Left ventricle myocardium inferior (tissue), 1 donor: Measurements from ENCODE around the gene CRTC1. TPM values are rescaled to one million over a fixed set of nuclear protein-coding genes. Genes with fewer than 3 reads are reported as not detected.
A peak's percentile ranks its signal among the peaks of the same experiment; 100 is the strongest.

Source experiments
- DNase-seq: peaks from one replicate; pipeline ENCODE4 v3.0.0-alpha.2; 2020
- H3K27ac ChIP-seq: fragments of 200-600 bp; replicated peaks from 2 replicates; pipeline ENCODE4 v1.8.0; 2021
- H3K27me3 ChIP-seq: fragments of 200-600 bp; 2 replicates; pipeline ENCODE4 v1.8.0; 2021; ENCODE audit warnings: low read depth
- H3K36me3 ChIP-seq: fragments of 200-600 bp; 2 replicates; pipeline ENCODE4 v1.8.0; 2021
- H3K4me1 ChIP-seq: fragments of 200-600 bp; 2 replicates; pipeline ENCODE4 v1.8.0; 2021
- H3K4me3 ChIP-seq: fragments of 200-600 bp; 2 replicates; pipeline ENCODE4 v1.8.0; 2021; ENCODE audit warnings: mild to moderate bottlenecking, moderate library complexity
- H3K9me3 ChIP-seq: fragments of 200-600 bp; replicated peaks from 2 replicates; pipeline ENCODE4 v1.8.0; 2021
- intact Hi-C: fragments of 100-400 bp; cut with micrococcal nuclease; formaldehyde crosslinking; loops from one replicate; pipeline ENCODE4 v1.11.0; 2022
- total RNA-seq: library from RNA; stranded (reverse); fragmentation: NEBNext Ultra II Directional; extraction: Animal tissue kit (Norgen Biotek cat#: 25700); gene quantifications from one replicate; pipeline ENCODE4 v1.2.1, GENCODE V29; 2021
- TF ChIP-seq, protein P1 (sequence below): fragments of 200-600 bp; IDR thresholded peaks from 2 replicates; pipeline ENCODE4 v1.8.0; 2021; ENCODE audit warnings: antibody characterized with exemption, mild to moderate bottlenecking, borderline replicate concordance
- donor health status: DM: no; HTN: yes; CAD: no; lungs with severe emphysema.

The CRTC1 gene
- total RNA-seq, 1 donor from 2014 or later = 9.7 TPM

- Histone ChIP-seq H3K36me3 (peaks cover 25% of the 10 kb centered on the region), H3K27me3 (no peaks in the 10 kb centered on the region), H3K9me3 (no peaks in the 10 kb centered on the region), H3K4me1 (peaks cover 27% of the 10 kb centered on the region), H3K4me3 (no peak overlapping the region), H3K27ac (no peak overlapping the region)
- no peak for DNase-seq
- intact Hi-C loops = loop anchor here (5.0 kb wide), 1 partner anchor 79 kb away; no protein-coding TSS in a partner anchor
- TF ChIP-seq, protein P1, sequence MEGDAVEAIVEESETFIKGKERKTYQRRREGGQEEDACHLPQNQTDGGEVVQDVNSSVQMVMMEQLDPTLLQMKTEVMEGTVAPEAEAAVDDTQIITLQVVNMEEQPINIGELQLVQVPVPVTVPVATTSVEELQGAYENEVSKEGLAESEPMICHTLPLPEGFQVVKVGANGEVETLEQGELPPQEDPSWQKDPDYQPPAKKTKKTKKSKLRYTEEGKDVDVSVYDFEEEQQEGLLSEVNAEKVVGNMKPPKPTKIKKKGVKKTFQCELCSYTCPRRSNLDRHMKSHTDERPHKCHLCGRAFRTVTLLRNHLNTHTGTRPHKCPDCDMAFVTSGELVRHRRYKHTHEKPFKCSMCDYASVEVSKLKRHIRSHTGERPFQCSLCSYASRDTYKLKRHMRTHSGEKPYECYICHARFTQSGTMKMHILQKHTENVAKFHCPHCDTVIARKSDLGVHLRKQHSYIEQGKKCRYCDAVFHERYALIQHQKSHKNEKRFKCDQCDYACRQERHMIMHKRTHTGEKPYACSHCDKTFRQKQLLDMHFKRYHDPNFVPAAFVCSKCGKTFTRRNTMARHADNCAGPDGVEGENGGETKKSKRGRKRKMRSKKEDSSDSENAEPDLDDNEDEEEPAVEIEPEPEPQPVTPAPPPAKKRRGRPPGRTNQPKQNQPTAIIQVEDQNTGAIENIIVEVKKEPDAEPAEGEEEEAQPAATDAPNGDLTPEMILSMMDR = no peak
These were observed 12.0 kb upstream of the CRTC1 start for GRCh38 chr19:18671303-18672043.

- Histone ChIP-seq H3K9me3 (no peaks in the 10 kb centered on the region), H3K4me1 (peaks cover 27% of the 10 kb centered on the region), H3K4me3 (no peak overlapping the region), H3K36me3 (peaks cover 24% of the 10 kb centered on the region), H3K27me3 (no peaks in the 10 kb centered on the region), H3K27ac (peak overlapping the region; percentile 27)
- intact Hi-C loops = loop anchor here (5.0 kb wide), 1 partner anchor 80 kb away; no protein-coding TSS in a partner anchor
- no peak for DNase-seq
- TF ChIP-seq, protein P1 = no peak
These were observed 11.4 kb upstream of the CRTC1 start for GRCh38 chr19:18672044-18672451.

DNA sequence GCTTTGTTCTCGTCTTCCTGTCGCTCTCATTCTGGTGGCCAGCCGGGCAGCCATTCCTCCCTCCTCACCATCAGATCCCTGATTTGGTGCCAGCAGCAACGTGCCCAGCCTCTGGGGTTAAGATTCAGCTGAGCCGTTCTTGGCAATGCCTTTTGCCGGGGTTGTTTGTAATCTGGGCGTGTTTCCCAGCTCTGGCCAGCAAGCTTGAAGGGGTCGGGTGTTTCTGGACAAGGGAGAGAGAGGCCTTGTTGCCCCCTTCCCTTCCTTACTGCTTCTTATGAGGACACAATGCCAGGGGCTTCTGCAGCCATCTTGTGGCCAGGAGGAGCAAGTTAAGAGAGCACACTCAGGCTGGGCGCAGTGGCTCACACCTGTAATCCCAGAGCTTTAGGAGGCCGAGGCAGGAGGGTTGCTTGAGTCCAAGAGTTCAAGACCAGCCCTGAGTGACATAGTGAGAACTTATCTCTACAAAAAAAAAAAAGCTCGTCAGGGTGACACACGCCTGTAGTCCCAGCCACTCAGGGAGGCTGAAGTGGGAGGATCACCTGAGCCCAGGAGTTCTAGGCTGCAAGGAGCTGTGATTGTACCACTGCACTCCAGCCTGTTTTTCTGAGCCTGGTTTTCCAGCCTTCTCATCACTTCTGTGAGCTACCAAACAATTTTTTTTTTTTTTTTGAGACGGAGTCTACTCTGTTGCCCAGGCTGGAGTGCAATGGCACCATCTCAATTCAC lies 10.7 kb upstream of the CRTC1 start:
- TF ChIP-seq, protein P1 = no peak
- no peak for DNase-seq
- Histone ChIP-seq H3K4me1 (peaks cover 28% of the 10 kb centered on the region), H3K36me3 (peaks cover 20% of the 10 kb centered on the region), H3K4me3 (no peak overlapping the region), H3K27me3 (no peaks in the 10 kb centered on the region), H3K9me3 (no peaks in the 10 kb centered on the region), H3K27ac (peak overlapping the region; percentile 27)
- intact Hi-C loops = loop anchor here (5.0 kb wide), 1 partner anchor 80 kb away; no protein-coding TSS in a partner anchor

DNA sequence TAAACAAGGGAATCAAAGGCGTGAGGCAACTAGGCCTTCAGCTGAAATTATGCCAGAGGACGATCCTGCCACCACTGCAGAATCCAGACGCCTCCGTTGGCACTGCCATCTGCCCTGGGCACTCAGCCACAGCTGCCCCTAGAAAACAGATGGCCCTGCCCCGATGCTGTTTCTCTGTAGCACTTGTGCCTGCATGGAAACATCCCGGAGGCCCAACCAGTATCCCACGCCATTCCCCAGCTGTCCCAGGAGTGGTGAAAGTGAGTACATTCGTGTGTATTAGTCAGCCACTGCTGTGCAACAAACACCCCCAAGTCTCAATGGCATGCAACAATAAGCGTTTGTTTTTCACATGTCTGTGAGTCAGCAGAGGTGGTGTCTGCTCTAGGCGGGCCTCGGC lies 8.9 kb upstream of the CRTC1 start:
- H3K4me3 ChIP-seq = no peak overlapping the region
- H3K36me3 ChIP-seq = peaks cover 2% of the 10 kb centered on the region
- intact Hi-C loops = loop anchor here (5.0 kb wide), 1 partner anchor 82 kb away; no protein-coding TSS in a partner anchor
- no peaks in the 10 kb centered on the region for H3K27me3 ChIP-seq
- H3K4me1 ChIP-seq = peaks cover 36% of the 10 kb centered on the region
- H3K27ac ChIP-seq = peak overlapping the region; percentile 45
- TF ChIP-seq, protein P1 = no peak
- no peaks in the 10 kb centered on the region for H3K9me3 ChIP-seq
- peak; percentile 69 for DNase-seq

DNA sequence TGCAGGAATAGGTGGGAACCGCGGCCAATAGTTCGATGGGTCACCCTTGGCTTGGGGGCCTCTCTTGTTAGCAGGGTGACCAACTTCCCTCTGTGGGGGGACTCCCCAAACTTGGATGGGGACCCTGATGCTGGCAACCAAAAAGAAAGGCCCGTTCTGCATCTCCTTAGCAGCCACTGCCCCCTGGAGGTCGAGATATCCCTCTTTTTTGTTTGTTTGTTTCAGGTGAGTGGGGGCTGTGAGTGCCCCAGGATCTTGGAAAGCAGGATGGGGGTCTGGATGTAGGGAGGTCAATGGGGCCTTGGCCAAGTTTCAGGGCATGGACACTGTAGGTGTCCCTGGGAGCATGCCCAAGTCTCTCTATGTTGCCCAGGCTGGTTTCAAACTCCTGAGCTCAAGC lies 7.7 kb upstream of the CRTC1 start:
- Histone ChIP-seq H3K9me3 (no peaks in the 10 kb centered on the region), H3K4me3 (no peak overlapping the region), H3K4me1 (peaks cover 36% of the 10 kb centered on the region), H3K36me3 (no peaks in the 10 kb centered on the region), H3K27ac (no peak overlapping the region), H3K27me3 (no peaks in the 10 kb centered on the region)
- intact Hi-C loops = no loop called here
- no peak for DNase-seq
- TF ChIP-seq, protein P1 = peak; percentile 34
